Measurements from ENCODE around the gene PLEKHA8.

DNA sequence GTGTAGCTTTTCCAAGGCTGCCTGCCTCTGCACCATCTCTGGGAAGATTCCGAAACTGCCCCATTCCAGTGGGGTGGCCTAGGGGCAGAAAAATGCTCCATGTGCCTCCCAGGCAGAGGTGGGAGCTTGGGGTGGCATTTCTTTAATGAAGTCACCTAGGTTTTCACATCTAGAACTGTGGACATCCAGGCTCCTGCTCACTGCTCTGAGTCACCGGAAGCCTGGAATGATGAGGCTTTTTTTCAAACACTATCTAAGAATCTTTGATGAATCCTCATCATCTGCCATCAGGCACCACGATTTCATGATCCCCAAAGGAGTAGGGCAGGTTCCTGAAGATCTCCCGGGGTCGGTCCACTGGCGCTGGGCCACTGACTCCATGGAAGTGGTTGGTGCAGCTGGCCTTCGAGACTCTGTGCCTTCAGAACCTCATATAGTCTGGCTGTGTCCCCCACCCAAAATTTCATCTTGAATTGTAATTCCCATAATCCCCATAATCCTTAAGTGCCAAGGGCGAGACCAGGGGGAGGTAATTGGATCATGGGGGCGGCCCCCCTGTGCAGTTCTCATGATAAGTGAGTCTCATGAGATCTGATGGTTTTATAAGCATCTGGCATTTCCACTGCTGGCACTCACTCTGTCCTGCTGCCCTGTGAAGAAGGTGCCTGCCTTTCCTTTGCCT lies 143.7 kb downstream of the PLEKHA8 start:
- TF ChIP-seq EZH2 (IDR thresholded peaks at IDR 0.05), result no peak
- no peak for TF ChIP-seq POLR2AphosphoS5 (IDR thresholded peaks at IDR 0.05; ENCODE audit: borderline replicate concordance, low read depth, low read length)
